ENCODE data around the gene IFT81. TPM values are rescaled to one million over a fixed set of nuclear protein-coding genes. Genes with fewer than 3 reads are reported as not detected.

Gene IFT81
- total RNA-seq, 2 donors from 2014 or later = 20.2 to 29.6 TPM

GRCh38 chr12:110170535-110171185 lies 46.5 kb downstream of the IFT81 start:
- H3K9me3 Mint-ChIP-seq = peaks cover 18% of the 10 kb centered on the region
- Histone ChIP-seq H3K27me3 (ENCODE audit: control insufficient read depth, insufficient read depth, low read length, poor library complexity, severe bottlenecking) (no peaks in the 10 kb centered on the region), H3K4me3 (ENCODE audit: low read length) (no peak overlapping the region), H3K9ac (ENCODE audit: extremely low read depth, low read length, poor library complexity, severe bottlenecking) (no peak overlapping the region), H3K9me3 (ENCODE audit: control insufficient read depth, low read length) (peaks cover 33% of the 10 kb centered on the region), H3K27ac (ENCODE audit: low read depth, low read length) (peak overlapping the region; percentile 39), H3K36me3 (ENCODE audit: control insufficient read depth, insufficient read depth, low read length) (peaks cover 50% of the 10 kb centered on the region), H3K4me1 (ENCODE audit: control insufficient read depth, insufficient read depth, low read length) (no peaks in the 10 kb centered on the region)
- no peak overlapping the region for H3K27ac Mint-ChIP-seq
- no peak for TF ChIP-seq CTCF (conservative IDR thresholded peaks at IDR 0.05)
- no peak overlapping the region for H3K4me3 Mint-ChIP-seq
- peaks cover 50% of the 10 kb centered on the region for H3K36me3 Mint-ChIP-seq (ENCODE audit: low read depth)
- peaks cover 9% of the 10 kb centered on the region for H3K4me1 Mint-ChIP-seq
- no peaks in the 10 kb centered on the region for H3K27me3 Mint-ChIP-seq (ENCODE audit: insufficient read depth)
- no peak for DNase-seq

DNA sequence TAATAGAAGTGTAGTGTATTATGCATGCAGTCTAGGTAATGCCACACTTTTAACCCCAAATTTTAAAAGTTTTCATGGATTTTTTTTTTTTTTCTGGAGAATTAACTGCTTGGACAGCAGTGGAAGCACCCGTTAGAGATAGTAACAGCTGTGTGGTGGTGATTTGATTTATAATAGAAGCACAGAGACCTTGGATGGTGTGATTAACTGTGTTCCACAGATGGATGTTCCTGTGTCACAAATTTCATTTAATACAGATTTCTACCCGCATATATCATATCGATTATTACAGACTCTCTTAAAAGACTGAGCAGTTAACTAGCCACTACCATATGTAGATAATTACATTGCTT lies 47.0 kb downstream of the IFT81 start:
- DNase-seq = no peak
- WGBS, 2 experiments (ENCODE audit: insufficient coverage in 1 of 2, insufficient read length in 1 of 2) = 91% methylated on average over 3 of the region's 3 CpGs; no CpG with 5 or more reads in 1 of the 2 experiments
- Histone ChIP-seq H3K9ac (ENCODE audit: extremely low read depth, low read length, poor library complexity, severe bottlenecking) (no peak overlapping the region), H3K27ac (ENCODE audit: low read depth, low read length) (peak overlapping the region; percentile 39), H3K4me3 (ENCODE audit: low read length) (no peak overlapping the region), H3K36me3 (ENCODE audit: control insufficient read depth, insufficient read depth, low read length) (peaks cover 50% of the 10 kb centered on the region), H3K9me3 (ENCODE audit: control insufficient read depth, low read length) (peaks cover 33% of the 10 kb centered on the region), H3K27me3 (ENCODE audit: control insufficient read depth, insufficient read depth, low read length, poor library complexity, severe bottlenecking) (no peaks in the 10 kb centered on the region), H3K4me1 (ENCODE audit: control insufficient read depth, insufficient read depth, low read length) (no peaks in the 10 kb centered on the region)
- H3K36me3 Mint-ChIP-seq (ENCODE audit: low read depth) = peaks cover 50% of the 10 kb centered on the region
- no peak overlapping the region for H3K4me3 Mint-ChIP-seq
- H3K27ac Mint-ChIP-seq = no peak overlapping the region
- TF ChIP-seq CTCF (conservative IDR thresholded peaks at IDR 0.05) = no peak
- peaks cover 4% of the 10 kb centered on the region for H3K4me1 Mint-ChIP-seq
- peaks cover 18% of the 10 kb centered on the region for H3K9me3 Mint-ChIP-seq
- H3K27me3 Mint-ChIP-seq (ENCODE audit: insufficient read depth) = no peaks in the 10 kb centered on the region

- TF ChIP-seq CTCF (conservative IDR thresholded peaks at IDR 0.05) = no peak
- peaks cover 50% of the 10 kb centered on the region for H3K36me3 Mint-ChIP-seq (ENCODE audit: low read depth)
- H3K9me3 ChIP-seq (ENCODE audit: control insufficient read depth, low read length) = peaks cover 33% of the 10 kb centered on the region
- no peak for DNase-seq
- H3K4me3 Mint-ChIP-seq = no peak overlapping the region
- H3K4me1 Mint-ChIP-seq = peaks cover 4% of the 10 kb centered on the region
- H3K9me3 Mint-ChIP-seq = peaks cover 18% of the 10 kb centered on the region
- peaks cover 45% of the 10 kb centered on the region for H3K36me3 ChIP-seq (ENCODE audit: control insufficient read depth, insufficient read depth, low read length)
- H3K9ac ChIP-seq (ENCODE audit: extremely low read depth, low read length, poor library complexity, severe bottlenecking) = no peak overlapping the region
- no peaks in the 10 kb centered on the region for H3K27me3 ChIP-seq (ENCODE audit: control insufficient read depth, insufficient read depth, low read length, poor library complexity, severe bottlenecking)
- no peaks in the 10 kb centered on the region for H3K27me3 Mint-ChIP-seq (ENCODE audit: insufficient read depth)
- WGBS, 2 experiments (ENCODE audit: insufficient coverage in 1 of 2, insufficient read length in 1 of 2) = 88 to 94% methylated on average over 4 of the region's 4 CpGs
- H3K27ac Mint-ChIP-seq = no peak overlapping the region
- H3K4me3 ChIP-seq (ENCODE audit: low read length) = no peak overlapping the region
- peak overlapping the region; percentile 39 for H3K27ac ChIP-seq (ENCODE audit: low read depth, low read length)
- H3K4me1 ChIP-seq (ENCODE audit: control insufficient read depth, insufficient read depth, low read length) = no peaks in the 10 kb centered on the region
Observed at GRCh38 chr12:110171636-110172035, 47.5 kb downstream of the IFT81 start.

Measured in endodermal cell (in vitro differentiated cells).